K562 (cell line): ENCODE results near the gene CCR9. TPM values are rescaled to one million over a fixed set of nuclear protein-coding genes. Genes with fewer than 3 reads are reported as not detected.
A peak's percentile ranks its signal among the peaks of the same experiment; 100 is the strongest.

ENCODE experiments used
- ARHGAP35 ChIP-seq: fragments of 450-650 bp; IDR thresholded peaks from 2 replicates; pipeline ENCODE4 v1.6.1; 2018; ENCODE audit not compliant: partially characterized antibody
- CTCFL ChIP-seq: IDR thresholded peaks from 2 replicates; pipeline ENCODE4 v1.6.1; 2011; ENCODE audit warnings: borderline replicate concordance, low read depth, mild to moderate bottlenecking, moderate library complexity, low read length; ENCODE audit not compliant: insufficient read depth, poor library complexity, severe bottlenecking
- HDAC3 ChIP-seq: fragments of 450-650 bp; IDR thresholded peaks from 2 replicates; pipeline ENCODE4 v1.6.1; 2018; ENCODE audit warnings: borderline replicate concordance, mild to moderate bottlenecking, moderate library complexity; ENCODE audit not compliant: partially characterized antibody
- HNRNPK ChIP-seq: fragments of 200-400 bp; formaldehyde crosslinking; IDR thresholded peaks from one replicate; pipeline ENCODE4 v1.6.1; 2018; ENCODE audit warnings: mild to moderate bottlenecking, low read depth, low read length; ENCODE audit not compliant: poor library complexity, severe bottlenecking
- JUNB ChIP-seq: fragments of 450-650 bp; formaldehyde crosslinking; conservative IDR thresholded peaks from 2 replicates; pipeline ENCODE4 v1.4.0; 2020; ENCODE audit warnings: mild to moderate bottlenecking
- MAZ ChIP-seq, 2 experiments: fragments of 450-650 bp in 1 of 2; sonication (generic) in 1 of 2; formaldehyde crosslinking; IDR thresholded peaks in 1 of 2; conservative IDR thresholded peaks in 1 of 2; 2 replicates each; pipeline versions ENCODE4 v1.4.0 to v1.5.0; 2020; ENCODE audit warnings: mild to moderate bottlenecking in 1 of 2, missing genetic modification reagents in 1 of 2
- MITF ChIP-seq: IDR thresholded peaks from 2 replicates; pipeline ENCODE4 v1.6.1; 2014; ENCODE audit warnings: antibody characterized with exemption
- NBN ChIP-seq: fragments of 450-650 bp; IDR thresholded peaks from 2 replicates; pipeline ENCODE4 v1.6.1; 2016; ENCODE audit warnings: low read depth, mild to moderate bottlenecking
- NCOA1 ChIP-seq: fragments of 450-650 bp; IDR thresholded peaks from 2 replicates; pipeline ENCODE4 v1.6.1; 2016; ENCODE audit warnings: low read depth
- NFE2 ChIP-seq: IDR thresholded peaks from 2 replicates; pipeline ENCODE4 v1.6.1; 2014; ENCODE audit warnings: antibody characterized with exemption, low read depth
- NFE2L1 ChIP-seq: fragments of 450-650 bp; IDR thresholded peaks from 2 replicates; pipeline ENCODE4 v1.6.1; 2016; ENCODE audit warnings: missing genetic modification characterization, low read depth, mild to moderate bottlenecking, missing compliant biosample characterization, moderate library complexity, borderline replicate concordance
- RBBP5 ChIP-seq: fragments of 200-600 bp; sonication (generic); IDR thresholded peaks from 2 replicates; pipeline ENCODE4 v1.6.1; 2012; ENCODE audit warnings: borderline replicate concordance, mild to moderate bottlenecking, low read length, control low read depth, inconsistent platforms; ENCODE audit not compliant: insufficient read depth, poor library complexity, severe bottlenecking
- SMARCA5 ChIP-seq: fragments of 450-650 bp; IDR thresholded peaks from 2 replicates; pipeline ENCODE4 v1.6.1; 2016
- SNRNP70 ChIP-seq: fragments of 200-400 bp; formaldehyde crosslinking; optimal IDR thresholded peaks from 2 replicates; pipeline ENCODE3; 2017; ENCODE audit warnings: low read depth, low read length
- SOX6 ChIP-seq: fragments of 450-650 bp; IDR thresholded peaks from 2 replicates; pipeline ENCODE4 v1.6.1; 2014; ENCODE audit warnings: mild to moderate bottlenecking
- TAF9B ChIP-seq: fragments of 450-650 bp; IDR thresholded peaks from 2 replicates; pipeline ENCODE4 v1.6.1; 2018; ENCODE audit warnings: mild to moderate bottlenecking; ENCODE audit not compliant: partially characterized antibody
- ZFP1 ChIP-seq: fragments of 450-650 bp; formaldehyde crosslinking; IDR thresholded peaks from 2 replicates; pipeline ENCODE4 v1.4.0; 2020; ENCODE audit warnings: mild to moderate bottlenecking, mixed read lengths
- ZFP30 ChIP-seq: fragments of 250-450 bp; sonication (Bioruptor Pico); IDR thresholded peaks from 2 replicates; pipeline ENCODE4 v1.8.0; 2022; ENCODE audit warnings: moderate library complexity, mild to moderate bottlenecking, inconsistent platforms, borderline replicate concordance
- ZFX ChIP-seq: sonication (generic); formaldehyde crosslinking; IDR thresholded peaks from 2 replicates; pipeline ENCODE4 v1.8.0; 2022; ENCODE audit warnings: mild to moderate bottlenecking, missing genetic modification reagents, moderate library complexity
- ZNF23 ChIP-seq: fragments of 250-450 bp; sonication (Bioruptor Pico); IDR thresholded peaks from 2 replicates; pipeline ENCODE4 v1.4.0; 2020; ENCODE audit warnings: mild to moderate bottlenecking
- ZNF398 ChIP-seq: fragments of 250-450 bp; sonication (Bioruptor Pico); IDR thresholded peaks from 2 replicates; pipeline ENCODE4 v1.8.0; 2021; ENCODE audit warnings: moderate library complexity, mild to moderate bottlenecking, inconsistent platforms
- ZNF41 ChIP-seq: fragments of 250-450 bp; sonication (Bioruptor Pico); conservative IDR thresholded peaks from 2 replicates; pipeline ENCODE4 v1.4.0; 2020; ENCODE audit warnings: mild to moderate bottlenecking
- ZNF431 ChIP-seq: sonication (generic); formaldehyde crosslinking; IDR thresholded peaks from 2 replicates; pipeline ENCODE4 v1.8.0; 2022; ENCODE audit warnings: mild to moderate bottlenecking, missing genetic modification reagents
- ZZZ3 ChIP-seq: fragments of 450-650 bp; IDR thresholded peaks from 2 replicates; pipeline ENCODE4 v1.6.1; 2016; ENCODE audit warnings: antibody characterized with exemption, mild to moderate bottlenecking, moderate library complexity
- polyA plus RNA-seq, 8 experiments: library from polyadenylated mRNA; depleted of rRNA in 4 of 8; stranded (reverse) in 5 of 8; unstranded in 3 of 8; fragments of >200 nt; fragmentation: Nextera tagmentation in 2 of 8; fragmentation: Illumina TruSeq in 1 of 8; extraction: Ambion mirVana in 2 of 8; extraction: Trizol in 1 of 8; gene quantifications; 2 replicates each; pipeline versions ENCODE4 v1.2.1 to v1.2.3, GENCODE V29; 2011 to 2014; ENCODE audit warnings: inconsistent platforms in 1 of 8, missing spikeins in 1 of 8
- total RNA-seq, 7 experiments: library from RNA; depleted of rRNA in 6 of 7; stranded (reverse); fragments of >200 nt in 6 of 7; fragmentation: Illumina TruSeq in 2 of 7; extraction: Trizol in 2 of 7; gene quantifications; 2 replicates each; pipeline versions ENCODE4 v1.2.1 to v1.2.3, GENCODE V29; 2011 to 2021; ENCODE audit warnings: low replicate concordance in 1 of 7

The CCR9 gene
- total and polyA plus RNA-seq, 9 of the 15 experiments (the other 6 are each of a cell fraction or from before 2014, with no cell fraction given) = not detected

- TF ChIP-seq NFE2L1 = no peak
- TF ChIP-seq NBN = peak; percentile 43; the same call in 1 of the 2 replicates
- no peak for TF ChIP-seq RBBP5
- TF ChIP-seq ZNF431 (CRISPR knock-in tag) = no peak
- no peak for TF ChIP-seq SMARCA5
- TF ChIP-seq TAF9B = no peak
- TF ChIP-seq HNRNPK = no peak
- TF ChIP-seq MAZ (CRISPR knock-in tag; conservative IDR thresholded peaks at IDR 0.05 in 1 of 2, IDR thresholded peaks at IDR 0.05 in 1 of 2) = no peak
- TF ChIP-seq ZZZ3 = no peak
- TF ChIP-seq ZFP1 = no peak
- no peak for TF ChIP-seq ARHGAP35
- TF ChIP-seq NFE2 = no peak
- no peak for TF ChIP-seq JUNB (CRISPR knock-in tag)
- no peak for TF ChIP-seq ZNF23 (CRISPR knock-in tag)
- no peak for TF ChIP-seq ZNF398 (CRISPR knock-in tag)
- no peak for TF ChIP-seq CTCFL
- TF ChIP-seq NCOA1 = peak; percentile 69; the same call in 1 of the 2 replicates
- no peak for TF ChIP-seq ZFP30 (CRISPR knock-in tag)
- TF ChIP-seq SOX6 = peak; percentile 74
- no peak for TF ChIP-seq MITF
- no peak for TF ChIP-seq ZNF41
- TF ChIP-seq ZFX (CRISPR knock-in tag) = no peak
- TF ChIP-seq SNRNP70 = no peak
- TF ChIP-seq HDAC3 = peak; percentile 61
Measured at GRCh38 chr3:45881078-45882022, 5.0 kb upstream of the CCR9 start (continued).
